ENCODE measurements around the gene PLSCR1.
A peak's percentile ranks its signal among the peaks of the same experiment; 100 is the strongest.

PLSCR1 gene

GRCh38 chr3:146473726-146474125, 70.7 kb downstream of the PLSCR1 start:
- no peak for DNase-seq (ENCODE audit: low read depth)

GRCh38 chr3:146472611-146473010, 71.8 kb downstream of the PLSCR1 start:
- DNase-seq (ENCODE audit: low read depth): no peak

- no peak for DNase-seq (ENCODE audit: low read depth)
Measured at GRCh38 chr3:146471012-146471411, 73.4 kb downstream of the PLSCR1 start.

GRCh38 chr3:146470425-146470990, 73.9 kb downstream of the PLSCR1 start:
- no peak for DNase-seq (ENCODE audit: low read depth)

- DNase-seq (ENCODE audit: low read depth): peak; percentile 23
Measured at GRCh38 chr3:146469150-146470017, 75.0 kb downstream of the PLSCR1 start, which contains the start of gene PLSCR2. PLSCR2 (minus strand) TSS chr3:146469561; CDS start chr3:146459904, 9,657 bp downstream.

GRCh38 chr3:146468671-146469149, 75.7 kb downstream of the PLSCR1 start:
- DNase-seq (ENCODE audit: low read depth): peak; percentile 42

GRCh38 chr3:146468234-146468633, 76.2 kb downstream of the PLSCR1 start:
- peak; percentile 52 for DNase-seq (ENCODE audit: low read depth)

GRCh38 chr3:146466604-146467003, 77.8 kb downstream of the PLSCR1 start:
- peak; percentile 54 for DNase-seq (ENCODE audit: low read depth)

GRCh38 chr3:146465693-146466465, 78.5 kb downstream of the PLSCR1 start:
- DNase-seq (ENCODE audit: low read depth): peak; percentile 12
